ENCODE data around the gene PHPT1. TPM values are rescaled to one million over a fixed set of nuclear protein-coding genes. Genes with fewer than 3 reads are reported as not detected.
"Not testable (repeated sequence)": the region's sequence is repeated elsewhere in the genome, so short reads cannot be mapped to it uniquely, and the experiment has no call there.

Gene PHPT1
- total RNA-seq, 1 experiment from 2014 or later = 94.7 TPM

DNA sequence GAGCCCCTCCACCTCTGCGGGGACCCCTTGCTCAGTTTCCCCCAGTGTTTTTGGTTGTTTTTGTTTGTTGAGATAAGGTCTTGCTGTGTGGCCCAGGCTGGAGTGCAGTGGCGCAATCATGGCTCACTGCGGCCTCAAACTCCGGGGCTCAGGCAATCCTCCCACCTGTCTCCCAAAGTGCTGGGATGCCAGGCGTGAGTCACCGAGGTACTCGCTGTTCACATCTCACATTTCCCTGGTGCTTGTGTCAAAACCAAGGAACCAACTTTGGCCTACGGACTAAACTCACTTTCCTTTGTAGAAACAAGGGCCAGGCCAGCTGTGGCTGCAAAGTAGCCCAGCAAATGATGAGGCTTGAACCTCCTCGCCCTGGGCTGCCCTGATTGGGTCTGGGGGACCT lies 16.6 kb upstream of the PHPT1 start:
- CTCF ChIA-PET = no interaction called here
- POLR2A ChIA-PET (ENCODE audit: low non-redundant PET) = no interaction called here
- H3K4me1 ChIP-seq (ENCODE audit: insufficient read depth, low read length, poor library complexity, severe bottlenecking) = no peaks in the 10 kb centered on the region
- DNase-seq (ENCODE audit: low spot score) = no peak
- H3K27me3 ChIP-seq (replicated peaks; ENCODE audit: insufficient read depth, low read depth, low read length, poor library complexity) = no peaks in the 10 kb centered on the region
- BruUV-seq (replicated peaks) = no TSS peak
- H3K27ac ChIP-seq (ENCODE audit: low read depth, low read length, poor library complexity, severe bottlenecking) = no peak overlapping the region
- no peak for TF ChIP-seq EZH2 (IDR thresholded peaks at IDR 0.05; ENCODE audit: borderline replicate concordance, low read depth, low read length, poor library complexity, severe bottlenecking)
- TF ChIP-seq, protein P1, sequence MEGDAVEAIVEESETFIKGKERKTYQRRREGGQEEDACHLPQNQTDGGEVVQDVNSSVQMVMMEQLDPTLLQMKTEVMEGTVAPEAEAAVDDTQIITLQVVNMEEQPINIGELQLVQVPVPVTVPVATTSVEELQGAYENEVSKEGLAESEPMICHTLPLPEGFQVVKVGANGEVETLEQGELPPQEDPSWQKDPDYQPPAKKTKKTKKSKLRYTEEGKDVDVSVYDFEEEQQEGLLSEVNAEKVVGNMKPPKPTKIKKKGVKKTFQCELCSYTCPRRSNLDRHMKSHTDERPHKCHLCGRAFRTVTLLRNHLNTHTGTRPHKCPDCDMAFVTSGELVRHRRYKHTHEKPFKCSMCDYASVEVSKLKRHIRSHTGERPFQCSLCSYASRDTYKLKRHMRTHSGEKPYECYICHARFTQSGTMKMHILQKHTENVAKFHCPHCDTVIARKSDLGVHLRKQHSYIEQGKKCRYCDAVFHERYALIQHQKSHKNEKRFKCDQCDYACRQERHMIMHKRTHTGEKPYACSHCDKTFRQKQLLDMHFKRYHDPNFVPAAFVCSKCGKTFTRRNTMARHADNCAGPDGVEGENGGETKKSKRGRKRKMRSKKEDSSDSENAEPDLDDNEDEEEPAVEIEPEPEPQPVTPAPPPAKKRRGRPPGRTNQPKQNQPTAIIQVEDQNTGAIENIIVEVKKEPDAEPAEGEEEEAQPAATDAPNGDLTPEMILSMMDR (conservative IDR thresholded peaks at IDR 0.05; ENCODE audit: low read depth, low read length) = no peak
- H3K9me3 ChIP-seq (ENCODE audit: low read depth, low read length, poor library complexity, severe bottlenecking) = no peaks in the 10 kb centered on the region
- intact Hi-C loops (cut with micrococcal nuclease; ENCODE audit: unreplicated experiment) = no loop called here
- no peak overlapping the region for H3K4me3 ChIP-seq (ENCODE audit: low read depth, low read length, poor library complexity, severe bottlenecking)
- H3K36me3 ChIP-seq (ENCODE audit: insufficient read depth, low read length, poor library complexity, severe bottlenecking) = peaks cover 50% of the 10 kb centered on the region

DNA sequence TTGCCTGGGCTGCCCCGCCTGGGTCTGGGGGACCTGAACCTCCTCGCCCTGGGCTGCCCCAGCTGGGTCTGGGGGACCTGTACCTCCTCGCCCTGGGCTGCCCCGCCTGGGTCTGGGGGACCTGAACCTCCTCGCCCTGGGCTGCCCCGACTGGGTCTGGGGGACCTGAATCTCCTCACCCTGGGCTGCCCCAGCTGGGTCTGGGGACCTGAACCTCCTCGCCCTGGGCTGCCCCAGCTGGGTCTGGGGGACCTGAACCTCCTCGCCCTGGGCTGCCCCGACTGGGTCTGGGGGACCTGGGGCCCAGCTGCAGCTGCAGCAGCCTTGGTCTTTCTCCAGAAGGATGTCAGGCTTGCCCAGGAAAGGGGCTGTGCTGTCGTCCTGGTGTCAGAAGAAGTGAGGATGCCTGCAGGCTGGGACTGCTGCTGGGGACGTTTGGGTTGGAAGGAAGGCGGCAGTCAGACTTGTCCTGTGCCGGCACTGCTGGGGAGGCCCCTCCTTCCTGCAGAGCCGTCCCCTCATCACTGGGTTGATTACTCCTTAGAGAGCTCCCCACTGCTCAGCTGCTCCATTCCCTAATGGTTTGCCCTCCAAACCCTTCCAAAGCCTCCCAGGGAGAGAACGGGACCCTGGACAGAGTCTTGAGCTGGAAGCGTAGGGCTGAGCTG lies 15.7 kb upstream of the PHPT1 start:
- peak overlapping the region; percentile 37 for H3K27ac ChIP-seq (ENCODE audit: low read depth, low read length, poor library complexity, severe bottlenecking)
- peaks cover 48% of the 10 kb centered on the region for H3K36me3 ChIP-seq (ENCODE audit: insufficient read depth, low read length, poor library complexity, severe bottlenecking)
- DNase-seq (ENCODE audit: low spot score); POLR2A ChIA-PET (ENCODE audit: low non-redundant PET); intact Hi-C loops (cut with micrococcal nuclease; ENCODE audit: unreplicated experiment); H3K4me3 ChIP-seq (ENCODE audit: low read depth, low read length, poor library complexity, severe bottlenecking); CTCF ChIA-PET; H3K9me3 ChIP-seq (ENCODE audit: low read depth, low read length, poor library complexity, severe bottlenecking); H3K27me3 ChIP-seq (replicated peaks; ENCODE audit: insufficient read depth, low read depth, low read length, poor library complexity); BruUV-seq (replicated peaks); H3K4me1 ChIP-seq (ENCODE audit: insufficient read depth, low read length, poor library complexity, severe bottlenecking): not testable (repeated sequence)

DNA sequence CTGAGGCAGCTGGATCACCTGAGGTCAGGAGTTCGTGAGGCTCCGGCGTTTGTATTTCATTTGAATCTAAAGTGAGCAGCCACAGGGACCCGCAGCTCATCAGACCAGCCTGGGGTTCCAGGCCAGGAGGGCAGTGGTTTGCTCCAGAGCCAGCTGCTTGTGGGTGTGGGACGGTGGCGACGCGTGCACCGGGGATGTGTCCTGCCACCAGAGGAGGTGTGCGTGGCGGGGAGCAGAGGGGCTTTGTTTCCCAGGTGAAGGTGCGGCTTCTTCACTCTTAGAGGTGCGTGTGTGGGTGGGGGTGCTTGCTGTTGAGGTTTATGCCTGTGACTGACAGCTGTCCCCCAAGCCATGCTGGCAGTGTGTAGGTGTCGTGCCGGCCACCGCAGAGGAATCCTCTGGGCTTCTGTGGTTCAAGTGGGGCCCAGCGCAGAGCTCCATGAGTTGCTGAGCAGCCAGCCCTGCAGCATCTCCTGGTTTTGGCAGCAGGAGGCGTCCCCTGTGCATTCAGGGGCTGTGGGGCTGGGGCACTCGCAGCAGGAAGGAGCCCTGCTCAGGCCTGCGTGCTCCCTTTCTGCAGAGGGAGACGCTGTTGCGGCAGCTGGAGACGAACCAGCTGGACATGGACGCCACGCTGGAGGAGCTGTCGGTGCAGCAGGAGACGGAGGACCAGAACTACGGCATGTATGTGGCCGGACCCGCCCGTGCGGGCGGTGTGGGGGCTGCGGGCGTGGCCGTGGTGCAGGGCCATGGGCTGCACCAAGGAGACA lies 13.9 kb upstream of the PHPT1 start:
- intact Hi-C loops (cut with micrococcal nuclease; ENCODE audit: unreplicated experiment) = no loop called here
- no peak overlapping the region for H3K27ac ChIP-seq (ENCODE audit: low read depth, low read length, poor library complexity, severe bottlenecking)
- H3K36me3 ChIP-seq (ENCODE audit: insufficient read depth, low read length, poor library complexity, severe bottlenecking) = peaks cover 45% of the 10 kb centered on the region
- H3K9me3 ChIP-seq (ENCODE audit: low read depth, low read length, poor library complexity, severe bottlenecking) = no peaks in the 10 kb centered on the region
- no peaks in the 10 kb centered on the region for H3K27me3 ChIP-seq (replicated peaks; ENCODE audit: insufficient read depth, low read depth, low read length, poor library complexity)
- POLR2A ChIA-PET (ENCODE audit: low non-redundant PET) = no interaction called here
- H3K4me3 ChIP-seq (ENCODE audit: low read depth, low read length, poor library complexity, severe bottlenecking) = no peak overlapping the region
- CTCF ChIA-PET = interaction anchor here (1.1 kb wide), 1 partner anchor 200 kb away, joined by 4 read pairs; no protein-coding TSS in a partner anchor
- DNase-seq (ENCODE audit: low spot score) = no peak
- no TSS peak for BruUV-seq (replicated peaks)
- TF ChIP-seq, protein P1 (conservative IDR thresholded peaks at IDR 0.05; ENCODE audit: low read depth, low read length) = no peak
- TF ChIP-seq EZH2 (IDR thresholded peaks at IDR 0.05; ENCODE audit: borderline replicate concordance, low read depth, low read length, poor library complexity, severe bottlenecking) = no peak
- peaks cover 8% of the 10 kb centered on the region for H3K4me1 ChIP-seq (ENCODE audit: insufficient read depth, low read length, poor library complexity, severe bottlenecking)
